ENCODE data around the gene CYP2J2. TPM values are rescaled to one million over a fixed set of nuclear protein-coding genes. Genes with fewer than 3 reads are reported as not detected.
"Not testable (repeated sequence)": the region's sequence is repeated elsewhere in the genome, so short reads cannot be mapped to it uniquely, and the experiment has no call there.

Gene CYP2J2
- total RNA-seq, 1 donor from 2014 or later = 0.58 TPM

DNA sequence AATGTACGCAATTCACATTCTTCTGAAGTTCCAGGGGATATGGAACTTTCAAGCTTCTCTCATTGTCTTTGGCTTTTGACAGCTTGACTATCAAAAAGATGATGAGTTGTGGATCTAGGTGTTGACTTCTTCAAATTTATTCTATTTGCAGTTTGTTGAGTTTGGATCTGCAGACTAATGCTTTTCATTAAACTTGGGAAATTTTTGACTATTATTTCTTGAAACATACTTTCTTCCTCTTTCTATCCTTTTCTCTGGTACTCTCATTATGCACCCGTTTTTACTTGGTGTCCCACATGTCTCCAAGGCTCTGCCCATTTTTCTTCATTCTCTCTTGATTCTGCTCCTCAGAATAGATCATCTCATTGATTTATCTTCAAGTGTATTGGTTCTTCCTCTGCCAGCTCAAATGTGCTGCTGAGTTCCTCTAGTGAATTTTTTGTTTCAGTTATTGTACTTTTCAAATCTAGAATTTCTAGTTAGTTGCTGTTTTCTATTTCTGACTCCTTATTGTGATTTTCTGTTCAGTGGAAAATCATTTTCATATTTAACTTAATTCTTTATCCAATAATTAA, 49.4 kb downstream of the CYP2J2 start:
- no peak for DNase-seq (ENCODE audit: extremely low read depth, low read depth, low spot score)

- DNase-seq (ENCODE audit: extremely low read depth, low read depth, low spot score) = no peak
Measured at GRCh38 chr1:59871746-59872145, 54.8 kb downstream of the CYP2J2 start.

DNA sequence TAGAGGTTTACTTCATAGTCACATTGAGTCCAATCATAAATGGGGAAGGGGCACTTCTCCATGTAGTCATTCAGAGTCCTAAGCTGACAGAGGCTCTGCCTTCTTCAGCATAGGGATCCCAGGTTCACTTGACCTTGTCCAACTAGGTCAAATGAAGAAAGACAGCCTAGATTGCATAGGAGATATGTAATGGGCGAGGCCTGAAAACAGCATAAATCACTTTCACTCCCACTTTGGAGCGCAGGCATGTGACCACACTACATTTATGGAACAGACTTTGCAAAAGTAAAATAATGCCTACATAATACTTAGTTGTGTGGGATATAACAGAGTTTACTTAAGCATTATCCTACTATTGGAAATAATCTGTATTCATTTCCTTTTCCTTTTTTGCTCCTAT, 60.1 kb downstream of the CYP2J2 start:
- no peak for DNase-seq (ENCODE audit: extremely low read depth, low read depth, low spot score)

- DNase-seq (ENCODE audit: extremely low read depth, low read depth, low spot score) = no peak
Measured at GRCh38 chr1:59857679-59858354, 68.8 kb downstream of the CYP2J2 start.

- no peak for DNase-seq (ENCODE audit: extremely low read depth, low read depth, low spot score)
Measured at GRCh38 chr1:59856725-59857338, 69.7 kb downstream of the CYP2J2 start.

- not testable (repeated sequence) for DNase-seq (ENCODE audit: extremely low read depth, low read depth, low spot score)
Measured at GRCh38 chr1:59855297-59855696, 71.3 kb downstream of the CYP2J2 start.

GRCh38 chr1:59852117-59852516, 74.5 kb downstream of the CYP2J2 start:
- DNase-seq (ENCODE audit: extremely low read depth, low read depth, low spot score) = no peak

- DNase-seq (ENCODE audit: extremely low read depth, low read depth, low spot score) = no peak
Measured at GRCh38 chr1:59846895-59847282, 79.7 kb downstream of the CYP2J2 start.

GRCh38 chr1:59846209-59846894, 80.2 kb downstream of the CYP2J2 start:
- DNase-seq (ENCODE audit: extremely low read depth, low read depth, low spot score) = no peak

GRCh38 chr1:59845091-59845490, 81.5 kb downstream of the CYP2J2 start:
- no peak for DNase-seq (ENCODE audit: extremely low read depth, low read depth, low spot score)

Other genes starting within 250 kb of the CYP2J2 start
- gene HOOK1, start 111.8 kb downstream of the CYP2J2 start, total RNA-seq = 0.23 and 1.6 TPM in 2 replicates
- not detected in 2 replicates for gene C1orf87, start 147.0 kb upstream of the CYP2J2 start, total RNA-seq